GM10266 (cell line): ENCODE data around the gene RBM48.

ENCODE experiments used
- DNase-seq: peaks from one replicate; pipeline ENCODE4 v3.0.0; 2012; ENCODE audit errors: extremely low spot score
- CTCF ChIP-seq: IDR thresholded peaks from 2 replicates; pipeline ENCODE4 v1.5.1; 2012; ENCODE audit warnings: mild to moderate bottlenecking, low read depth; ENCODE audit not compliant: control insufficient read depth, insufficient read depth; ENCODE audit errors: missing control alignments

RBM48 gene

DNA sequence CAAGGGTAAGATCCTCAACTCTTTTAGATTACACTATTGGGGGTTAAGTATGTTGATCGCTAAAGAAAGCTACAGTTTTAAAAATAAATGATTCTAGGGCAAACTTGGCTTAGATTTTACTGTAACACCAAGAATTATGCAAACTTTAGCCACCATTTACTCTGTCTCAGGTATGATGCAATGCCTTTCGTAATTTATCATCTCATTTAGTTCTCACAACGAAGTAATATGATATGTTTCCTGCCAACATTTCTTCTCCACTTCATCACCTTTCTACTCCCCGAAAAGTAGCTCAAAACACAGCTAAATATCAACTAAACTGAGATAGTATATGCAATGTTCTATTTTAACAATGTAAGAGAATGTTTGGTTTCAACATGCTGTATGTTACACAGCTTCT lies 40.5 kb downstream of the RBM48 start:
- TF ChIP-seq CTCF: no peak
- no peak for DNase-seq

DNA sequence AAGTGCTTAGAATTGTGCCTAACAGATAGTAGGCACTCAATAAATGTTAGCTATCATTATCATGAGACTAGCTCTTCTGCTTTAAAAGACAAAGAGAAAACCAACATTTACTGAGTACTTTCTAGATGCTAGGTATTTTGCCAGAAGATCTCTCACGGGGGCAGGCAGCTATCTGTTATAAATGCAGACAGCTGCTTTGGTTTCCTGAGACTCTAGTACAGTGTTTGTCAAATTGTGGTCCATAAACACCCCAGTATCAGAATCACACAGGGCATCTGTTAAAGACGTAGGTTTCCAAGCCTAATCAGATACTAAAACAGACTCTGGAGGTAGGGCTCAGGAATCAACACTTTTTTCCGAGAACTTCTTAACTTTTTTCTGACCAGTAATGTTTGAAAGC lies 47.7 kb downstream of the RBM48 start:
- DNase-seq: no peak
- no peak for TF ChIP-seq CTCF

GRCh38 chr7:92582948-92583347 lies 54.4 kb downstream of the RBM48 start:
- TF ChIP-seq CTCF: no peak
- DNase-seq: no peak

GRCh38 chr7:92584953-92585352 lies 56.4 kb downstream of the RBM48 start:
- DNase-seq: no peak
- TF ChIP-seq CTCF: no peak

- no peak for DNase-seq
- no peak for TF ChIP-seq CTCF
Measured at GRCh38 chr7:92586403-92586802, 57.8 kb downstream of the RBM48 start.

DNA sequence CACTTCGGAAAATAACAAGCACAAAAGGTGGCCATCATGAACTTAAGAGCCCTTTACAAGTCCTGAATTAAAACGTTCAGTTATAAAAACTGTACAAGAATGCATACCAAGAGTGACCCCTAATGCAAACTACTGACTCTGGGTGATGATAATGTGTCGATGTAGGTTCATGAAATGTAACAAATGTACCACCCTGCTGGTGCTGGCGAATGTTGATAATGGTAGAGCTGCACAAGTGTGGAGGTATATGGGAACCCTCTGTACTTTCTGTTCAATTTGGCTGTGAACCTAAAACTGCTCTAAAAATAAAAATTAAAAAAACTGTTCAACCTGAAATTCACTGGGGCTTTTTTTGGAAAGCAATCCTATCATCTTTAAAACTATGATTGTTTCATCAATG lies 58.2 kb downstream of the RBM48 start:
- DNase-seq: no peak

More for the DNA sequence above, 58.2 kb downstream of the RBM48 start:
- TF ChIP-seq CTCF: no peak
